ENCODE measurements around the gene SLC10A6. TPM values are rescaled to one million over a fixed set of nuclear protein-coding genes. Genes with fewer than 3 reads are reported as not detected.

Gene SLC10A6
- total and polyA plus RNA-seq, 9 of the 15 experiments (the other 6 are each of a cell fraction or from before 2014, with no cell fraction given), result not detected

GRCh38 chr4:86816501-86817273, 32.5 kb downstream of the SLC10A6 start:
- no peak overlapping the region for H3K27ac ChIP-seq (ENCODE audit: extremely low read depth, low read depth, low read length)
- H3K9me3 ChIP-seq (replicated peaks; ENCODE audit: control insufficient read depth, insufficient read depth, low read depth, low read length), result no peaks in the 10 kb centered on the region
- no peak overlapping the region for H3K4me2 ChIP-seq (ENCODE audit: insufficient read depth, low read length)
- H3K36me3 ChIP-seq (ENCODE audit: control insufficient read depth, insufficient read depth, low read length), result no peaks in the 10 kb centered on the region
- FAIRE-seq (no peak), DNase-seq (ENCODE audit: extremely low read depth in 1 of 4, low spot score in 3 of 4) (no peak), ATAC-seq (no peak)
- no peaks in the 10 kb centered on the region for H3K9me1 ChIP-seq (ENCODE audit: control insufficient read depth, insufficient read depth, low read length)
- H3K79me2 ChIP-seq (ENCODE audit: control insufficient read depth, insufficient read depth, low read length), result no peaks in the 10 kb centered on the region
- WGBS (ENCODE audit: insufficient coverage, low coverage, missing lambda C conversion rate), result under 1% methylated on average over 9 of the region's 9 CpGs
- no TSS peak for BruUV-seq (replicated peaks)
- in situ Hi-C loops (cut with MboI), result no loop called here
- intact Hi-C loops (cut with micrococcal nuclease), result loop anchor here (5.0 kb wide), 1 partner anchor 319 kb away; no protein-coding TSS in a partner anchor
- H3K4me3 ChIP-seq, result no peak overlapping the region
- CTCF ChIA-PET (ENCODE audit: low intra/inter-chr PET ratio), result no interaction called here
- no peak overlapping the region for H3K9ac ChIP-seq (ENCODE audit: insufficient read depth in 1 of 2, low read depth in 2 of 2, low read length in 2 of 2)
- no peak overlapping the region for H2AFZ ChIP-seq (ENCODE audit: low read depth, low read length)
- no peaks in the 10 kb centered on the region for H4K20me1 ChIP-seq (replicated peaks; ENCODE audit: control insufficient read depth, insufficient read depth, low read length)
- POLR2A ChIA-PET, result interaction anchor here (0.7 kb wide), 1 partner anchor 9 kb away, joined by 3 read pairs; no protein-coding TSS in a partner anchor
- H3K4me1 ChIP-seq (replicated peaks in 1 of 2; ENCODE audit: control insufficient read depth in 2 of 2, insufficient read depth in 2 of 2, low read length in 2 of 2), result no peaks in the 10 kb centered on the region
- peaks cover 0 to 5% of the 10 kb centered on the region in 2 experiments; a peak in 2 of 5 replicates for H3K27me3 ChIP-seq (ENCODE audit: control insufficient read depth in 2 of 2, insufficient read depth in 2 of 2, low read length in 2 of 2)
- no peak for TF ChIP-seq ARID2 (IDR thresholded peaks at IDR 0.05)
- TF ChIP-seq GATA2 (CRISPR knock-in tag; IDR thresholded peaks at IDR 0.05), result no peak
- no peak for TF ChIP-seq LCOR (CRISPR knock-in tag; IDR thresholded peaks at IDR 0.05)
- no peak for TF ChIP-seq PURB (CRISPR knock-in tag; IDR thresholded peaks at IDR 0.05; ENCODE audit: low read depth)
- TF ChIP-seq RFX7 (CRISPR knock-in tag; IDR thresholded peaks at IDR 0.05), result no peak
- no peak for TF ChIP-seq ZNF639 (CRISPR knock-in tag; conservative IDR thresholded peaks at IDR 0.05 in 1 of 2, IDR thresholded peaks at IDR 0.05 in 1 of 2)
- no peak for TF ChIP-seq ZNF165 (CRISPR knock-in tag; IDR thresholded peaks at IDR 0.05; ENCODE audit: borderline replicate concordance)
- no peak for TF ChIP-seq PBX2 (CRISPR knock-in tag; IDR thresholded peaks at IDR 0.05; ENCODE audit: low read depth)
- no peak for TF ChIP-seq PBX2 (tag; conservative IDR thresholded peaks at IDR 0.05; ENCODE audit: low read depth)
- no peak for TF ChIP-seq DPF2 (IDR thresholded peaks at IDR 0.05)
- TF ChIP-seq ARID1B (IDR thresholded peaks at IDR 0.05), result no peak
